Uterus (tissue), 2 donors: ENCODE results near the gene LYPD3.

Experiments used
- CTCF ChIP-seq, 4 experiments: fragments of 200-600 bp in 2 of 4; fragments of 450-650 bp in 2 of 4; sonication (generic) in 2 of 4; IDR thresholded peaks; one replicate each; pipeline ENCODE4 v1.5.1; 2016 to 2019; ENCODE audit warnings: antibody characterized with exemption in 4 of 4, mild to moderate bottlenecking in 2 of 4, moderate library complexity in 1 of 4
- POLR2A ChIP-seq, 2 donors: fragments of 450-650 bp; IDR thresholded peaks; one replicate each; pipeline ENCODE4 v1.6.1; 2016; ENCODE audit warnings: antibody characterized with exemption in 2 of 2, mild to moderate bottlenecking in 1 of 2, moderate library complexity in 1 of 2

GRCh38 chr19:43479226-43479625 lies 13.8 kb upstream of the LYPD3 start:
- TF ChIP-seq CTCF (IDR thresholded peaks at IDR 0.05) = no peak
- TF ChIP-seq POLR2A (IDR thresholded peaks at IDR 0.05) = no peak
